ENCODE results near the gene LARP4.
"Not testable (repeated sequence)": the region's sequence is repeated elsewhere in the genome, so short reads cannot be mapped to it uniquely, and the experiment has no call there.

Gene LARP4

DNA sequence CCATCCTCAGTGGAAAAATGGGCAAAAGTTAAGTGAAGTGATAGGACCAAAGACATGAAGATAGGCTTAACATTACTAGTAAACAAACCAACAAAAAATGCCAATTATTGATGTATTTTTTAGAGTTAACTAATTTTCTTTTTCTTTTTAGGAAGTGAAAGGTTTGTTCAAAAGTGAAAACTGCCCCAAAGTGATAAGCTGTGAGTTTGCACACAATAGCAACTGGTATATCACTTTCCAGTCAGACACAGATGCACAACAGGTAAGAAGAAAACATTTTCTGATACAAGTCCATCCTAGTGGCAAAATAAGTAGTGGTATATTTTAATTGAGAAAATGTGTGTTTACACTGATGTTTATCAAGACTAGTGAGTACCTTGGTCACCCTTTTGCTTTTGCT, 39.6 kb downstream of the LARP4 start:
- Histone ChIP-seq H3K9me3 (ENCODE audit: control insufficient read depth in 2 of 2, low read length in 2 of 2) (no peaks in the 10 kb centered on the region), H3K4me3 (ENCODE audit: low read length in 2 of 2) (no peak overlapping the region), H3K27me3 (ENCODE audit: control insufficient read depth in 1 of 2, insufficient read depth in 2 of 2, low read length in 2 of 2) (no peaks in the 10 kb centered on the region), H3K9ac (ENCODE audit: low read length in 2 of 2) (no peak overlapping the region), H3K27ac (ENCODE audit: low read length) (no peak overlapping the region), H3K4me1 (ENCODE audit: control insufficient read depth, insufficient read depth, low read length) (no peaks in the 10 kb centered on the region), H3K36me3 (ENCODE audit: control insufficient read depth in 2 of 2, insufficient read depth in 2 of 2, low read length in 2 of 2) (peaks cover 21 to 47% of the 10 kb centered on the region in 2 donors)

DNA sequence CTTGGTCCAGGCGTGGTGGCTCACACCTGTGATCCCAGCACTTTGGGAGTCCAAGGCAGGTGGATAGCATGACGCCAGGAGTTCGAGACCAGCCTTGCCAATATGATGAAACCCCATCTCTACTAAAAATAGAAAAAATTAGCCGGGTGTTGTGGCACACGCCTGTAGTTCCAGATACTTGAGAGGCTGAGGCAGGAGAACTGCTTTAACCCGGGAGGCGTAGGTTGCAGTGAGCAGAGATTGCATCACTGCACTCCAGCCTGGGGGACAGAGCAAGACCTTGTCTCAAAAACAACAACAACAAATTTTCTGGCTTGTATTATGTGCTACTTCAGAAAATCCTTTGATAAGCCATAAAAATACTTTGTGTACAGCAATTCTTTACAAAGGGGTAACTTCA, 41.1 kb downstream of the LARP4 start:
- H3K4me1 ChIP-seq (ENCODE audit: control insufficient read depth, insufficient read depth, low read length) = no peaks in the 10 kb centered on the region
- H3K27me3 ChIP-seq (ENCODE audit: control insufficient read depth in 1 of 2, insufficient read depth in 2 of 2, low read length in 2 of 2) = no peaks in the 10 kb centered on the region
- no peaks in the 10 kb centered on the region for H3K9me3 ChIP-seq (ENCODE audit: control insufficient read depth in 2 of 2, low read length in 2 of 2)
- no peak overlapping the region for H3K4me3 ChIP-seq (ENCODE audit: low read length in 2 of 2)
- no peak overlapping the region for H3K9ac ChIP-seq (ENCODE audit: low read length in 2 of 2)
- H3K36me3 ChIP-seq (ENCODE audit: control insufficient read depth in 2 of 2, insufficient read depth in 2 of 2, low read length in 2 of 2) = peaks cover 16 to 48% of the 10 kb centered on the region in 2 donors
- no peak overlapping the region for H3K27ac ChIP-seq (ENCODE audit: low read length)

DNA sequence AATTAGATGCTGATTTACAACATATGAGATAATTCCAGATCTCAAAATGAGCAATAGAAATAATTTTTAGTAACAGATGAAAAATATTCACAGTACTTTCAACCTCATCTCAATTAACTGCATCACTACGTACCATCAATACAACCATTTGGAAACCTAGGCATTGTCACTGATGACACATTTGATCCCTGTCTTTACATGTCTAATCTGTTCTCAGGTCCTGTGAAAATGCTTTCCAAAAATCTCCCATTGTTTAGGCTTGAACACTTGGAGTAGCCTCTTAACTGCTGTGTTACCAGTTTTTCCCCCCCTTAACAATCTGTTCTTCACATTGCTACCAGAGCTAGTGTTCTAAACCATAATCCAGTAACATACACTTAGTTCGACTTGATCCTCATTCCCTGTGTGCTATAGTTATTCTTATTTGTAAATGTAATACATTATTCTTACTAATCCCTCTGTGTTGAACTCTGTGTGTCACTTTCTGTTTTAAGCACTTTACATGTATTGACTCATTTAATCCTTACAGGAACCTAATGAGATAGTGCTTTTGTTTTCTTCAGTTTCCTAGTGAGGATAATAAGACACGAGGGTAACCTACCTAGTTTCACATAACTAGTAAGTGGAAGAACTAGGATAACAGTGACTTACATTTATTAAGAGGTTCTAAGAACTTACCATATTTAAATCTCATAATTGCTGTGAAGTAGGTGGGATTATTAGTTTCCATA, 41.7 kb downstream of the LARP4 start:
- H3K9me3 ChIP-seq (ENCODE audit: control insufficient read depth in 2 of 2, low read length in 2 of 2) = no peaks in the 10 kb centered on the region
- H3K27me3 ChIP-seq (ENCODE audit: control insufficient read depth in 1 of 2, insufficient read depth in 2 of 2, low read length in 2 of 2) = no peaks in the 10 kb centered on the region
- H3K27ac ChIP-seq (ENCODE audit: low read length) = no peak overlapping the region
- peaks cover 16 to 50% of the 10 kb centered on the region in 2 donors for H3K36me3 ChIP-seq (ENCODE audit: control insufficient read depth in 2 of 2, insufficient read depth in 2 of 2, low read length in 2 of 2)
- H3K9ac ChIP-seq (ENCODE audit: low read length in 2 of 2) = no peak overlapping the region
- no peak overlapping the region for H3K4me3 ChIP-seq (ENCODE audit: low read length in 2 of 2)
- no peaks in the 10 kb centered on the region for H3K4me1 ChIP-seq (ENCODE audit: control insufficient read depth, insufficient read depth, low read length)

DNA sequence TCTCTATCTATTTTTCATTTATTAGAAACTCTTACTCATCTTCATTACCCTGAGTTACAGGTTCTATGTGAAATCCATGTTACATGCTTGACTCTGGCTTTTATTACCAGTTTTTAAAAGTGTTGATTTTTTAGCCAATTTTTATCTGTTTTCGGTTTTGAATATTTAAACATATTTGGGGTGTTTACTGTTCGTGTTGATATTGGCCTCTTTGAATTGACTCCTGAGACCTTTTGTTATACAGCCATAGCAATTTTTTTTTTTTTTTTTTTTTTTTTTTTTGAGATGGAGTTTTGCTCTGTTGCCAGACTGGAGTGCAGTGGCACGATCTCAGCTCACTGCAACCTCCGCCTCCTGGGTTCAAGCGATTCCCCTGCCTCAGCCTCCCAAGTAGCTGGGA, 49.0 kb downstream of the LARP4 start:
- not testable (repeated sequence) for H3K9me3 ChIP-seq (ENCODE audit: control insufficient read depth in 2 of 2, low read length in 2 of 2); H3K9ac ChIP-seq (ENCODE audit: low read length in 2 of 2); H3K4me1 ChIP-seq (ENCODE audit: control insufficient read depth, insufficient read depth, low read length); H3K4me3 ChIP-seq (ENCODE audit: low read length in 2 of 2); H3K27ac ChIP-seq (ENCODE audit: low read length); H3K27me3 ChIP-seq (ENCODE audit: control insufficient read depth in 1 of 2, insufficient read depth in 2 of 2, low read length in 2 of 2)
- peaks cover 16 to 17% of the 10 kb centered on the region in 2 donors for H3K36me3 ChIP-seq (ENCODE audit: control insufficient read depth in 2 of 2, insufficient read depth in 2 of 2, low read length in 2 of 2)

DNA sequence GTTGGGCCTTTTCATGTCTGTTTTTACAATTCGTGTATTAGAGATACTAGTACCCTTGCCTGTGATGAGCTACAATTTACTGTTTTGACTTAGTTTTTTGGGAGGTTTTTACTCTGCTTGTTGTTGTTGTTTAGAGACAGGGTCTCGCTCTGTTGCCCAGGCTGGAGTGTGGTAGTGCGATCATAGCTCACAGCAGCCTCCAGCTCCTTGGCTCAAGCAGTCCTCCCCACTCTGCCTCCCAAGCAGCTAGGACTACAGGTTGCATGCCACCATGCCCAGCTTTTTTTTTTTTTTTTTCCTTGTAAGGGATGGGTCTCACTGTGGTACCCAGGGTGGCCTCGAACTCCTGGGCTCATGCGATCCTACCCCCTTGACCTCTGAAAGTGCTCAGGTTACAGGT, 52.1 kb downstream of the LARP4 start:
- Histone ChIP-seq H3K27ac (ENCODE audit: low read length) (no peak overlapping the region), H3K36me3 (ENCODE audit: control insufficient read depth in 2 of 2, insufficient read depth in 2 of 2, low read length in 2 of 2) (peaks cover 13 to 19% of the 10 kb centered on the region in 2 donors), H3K4me3 (ENCODE audit: low read length in 2 of 2) (no peak overlapping the region), H3K27me3 (ENCODE audit: control insufficient read depth in 1 of 2, insufficient read depth in 2 of 2, low read length in 2 of 2) (no peaks in the 10 kb centered on the region), H3K9ac (ENCODE audit: low read length in 2 of 2) (no peak overlapping the region), H3K4me1 (ENCODE audit: control insufficient read depth, insufficient read depth, low read length) (no peaks in the 10 kb centered on the region), H3K9me3 (ENCODE audit: control insufficient read depth in 2 of 2, low read length in 2 of 2) (no peaks in the 10 kb centered on the region)

DNA sequence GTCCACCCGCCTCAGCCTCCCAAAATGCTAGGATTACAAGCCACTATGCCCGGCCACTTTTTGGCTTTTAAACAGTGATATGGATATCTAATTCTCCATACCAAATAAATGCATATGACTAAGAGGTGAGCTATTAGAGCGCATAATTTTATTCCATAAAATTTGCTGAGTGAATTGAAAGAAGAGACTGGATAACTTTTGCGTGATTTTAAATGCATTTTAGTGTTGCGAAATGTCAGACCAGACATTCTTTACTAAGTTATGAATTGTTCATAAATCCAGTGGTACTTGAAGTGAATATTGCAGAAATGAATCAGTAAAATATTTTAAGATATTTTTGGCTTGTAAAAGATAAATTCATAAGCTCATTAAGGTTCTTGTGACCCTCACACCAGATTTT, 53.2 kb downstream of the LARP4 start:
- no peaks in the 10 kb centered on the region for H3K9me3 ChIP-seq (ENCODE audit: control insufficient read depth in 2 of 2, low read length in 2 of 2)
- H3K4me3 ChIP-seq (ENCODE audit: low read length in 2 of 2) = no peak overlapping the region
- H3K36me3 ChIP-seq (ENCODE audit: control insufficient read depth in 2 of 2, insufficient read depth in 2 of 2, low read length in 2 of 2) = peaks cover 13 to 19% of the 10 kb centered on the region in 2 donors
- no peak overlapping the region for H3K9ac ChIP-seq (ENCODE audit: low read length in 2 of 2)
- no peak overlapping the region for H3K27ac ChIP-seq (ENCODE audit: low read length)
- H3K27me3 ChIP-seq (ENCODE audit: control insufficient read depth in 1 of 2, insufficient read depth in 2 of 2, low read length in 2 of 2) = no peaks in the 10 kb centered on the region
- no peaks in the 10 kb centered on the region for H3K4me1 ChIP-seq (ENCODE audit: control insufficient read depth, insufficient read depth, low read length)

DNA sequence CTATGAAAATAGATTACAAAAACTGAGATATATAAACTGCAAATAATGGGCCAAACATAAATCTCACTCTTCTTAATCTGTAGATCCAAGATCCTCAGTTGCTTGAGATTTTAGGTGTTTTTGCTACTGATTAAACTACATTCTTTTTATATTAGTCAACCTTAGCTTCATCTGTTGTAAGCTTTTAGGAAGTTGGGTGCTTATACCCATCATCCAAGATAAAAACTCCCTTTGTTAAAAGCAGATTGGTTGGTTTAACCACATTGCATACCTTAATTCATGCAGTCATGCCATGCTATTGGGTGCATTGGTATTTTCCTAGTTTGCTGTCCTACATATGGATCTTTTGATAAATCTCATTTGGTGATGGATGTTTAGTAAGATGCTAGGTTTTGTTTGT, 57.9 kb downstream of the LARP4 start:
- no peak overlapping the region for H3K9ac ChIP-seq (ENCODE audit: low read length in 2 of 2)
- H3K9me3 ChIP-seq (ENCODE audit: control insufficient read depth in 2 of 2, low read length in 2 of 2) = no peaks in the 10 kb centered on the region
- H3K27me3 ChIP-seq (ENCODE audit: control insufficient read depth in 1 of 2, insufficient read depth in 2 of 2, low read length in 2 of 2) = no peaks in the 10 kb centered on the region
- H3K4me1 ChIP-seq (ENCODE audit: control insufficient read depth, insufficient read depth, low read length) = no peaks in the 10 kb centered on the region
- H3K27ac ChIP-seq (ENCODE audit: low read length) = no peak overlapping the region
- H3K36me3 ChIP-seq (ENCODE audit: control insufficient read depth in 2 of 2, insufficient read depth in 2 of 2, low read length in 2 of 2) = peaks cover 17 to 24% of the 10 kb centered on the region in 2 donors
- H3K4me3 ChIP-seq (ENCODE audit: low read length in 2 of 2) = no peak overlapping the region

DNA sequence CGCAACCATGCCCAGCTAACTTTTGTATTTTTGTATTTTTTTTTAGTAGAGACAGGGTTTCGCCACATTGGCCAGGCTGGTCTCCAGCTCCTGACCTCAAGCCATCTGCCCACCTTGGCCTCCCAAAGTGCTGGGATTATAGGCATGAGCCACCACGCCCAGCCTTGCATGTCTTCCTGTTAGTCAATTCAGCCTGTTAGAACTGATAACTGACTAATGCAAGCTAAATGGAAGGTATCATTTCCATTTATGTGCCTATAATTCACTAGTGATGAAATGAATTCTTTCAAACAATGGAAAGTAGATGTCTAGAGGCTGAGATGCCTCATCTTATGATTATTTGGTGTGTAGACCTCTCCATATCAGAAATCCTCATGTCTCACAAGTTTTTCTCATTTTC, 66.8 kb downstream of the LARP4 start:
- H3K36me3 ChIP-seq (ENCODE audit: control insufficient read depth in 2 of 2, insufficient read depth in 2 of 2, low read length in 2 of 2) = peaks cover 14 to 48% of the 10 kb centered on the region in 2 donors
- no peaks in the 10 kb centered on the region for H3K27me3 ChIP-seq (ENCODE audit: control insufficient read depth in 1 of 2, insufficient read depth in 2 of 2, low read length in 2 of 2)
- H3K9me3 ChIP-seq (ENCODE audit: control insufficient read depth in 2 of 2, low read length in 2 of 2) = no peaks in the 10 kb centered on the region
- no peak overlapping the region for H3K9ac ChIP-seq (ENCODE audit: low read length in 2 of 2)
- no peak overlapping the region for H3K27ac ChIP-seq (ENCODE audit: low read length)
- no peaks in the 10 kb centered on the region for H3K4me1 ChIP-seq (ENCODE audit: control insufficient read depth, insufficient read depth, low read length)
- H3K4me3 ChIP-seq (ENCODE audit: low read length in 2 of 2) = no peak overlapping the region

DNA sequence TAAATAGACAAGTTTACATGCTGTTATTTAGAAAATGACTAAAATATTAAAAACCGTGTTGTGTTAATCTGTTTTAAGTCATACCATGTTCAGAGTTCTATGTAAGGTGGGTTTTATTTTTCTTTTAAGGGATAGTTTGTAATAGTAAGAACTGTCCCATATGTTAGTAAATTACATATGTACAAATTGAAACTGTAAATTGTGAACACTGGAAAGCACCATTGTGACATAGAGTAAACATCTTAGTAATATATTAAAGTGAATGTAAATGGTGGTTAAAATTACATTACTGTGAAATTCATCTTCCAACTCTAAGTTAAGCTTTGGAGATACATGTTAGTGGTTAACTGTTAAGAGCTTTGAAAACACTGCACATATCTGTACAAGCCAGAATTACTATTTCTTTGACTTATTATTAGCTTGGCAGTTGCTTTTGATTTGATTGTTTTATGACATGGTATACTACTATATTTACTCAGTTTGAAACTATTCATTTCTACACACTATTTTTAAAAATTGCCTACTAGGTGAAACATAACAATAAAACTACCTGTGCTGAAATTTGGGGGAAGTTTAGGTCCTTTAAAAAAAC, 76.7 kb downstream of the LARP4 start:
- no peak overlapping the region for H3K4me3 ChIP-seq (ENCODE audit: low read length in 2 of 2)
- H3K27me3 ChIP-seq (ENCODE audit: control insufficient read depth in 1 of 2, insufficient read depth in 2 of 2, low read length in 2 of 2) = no peaks in the 10 kb centered on the region
- no peaks in the 10 kb centered on the region for H3K9me3 ChIP-seq (ENCODE audit: control insufficient read depth in 2 of 2, low read length in 2 of 2)
- no peak overlapping the region for H3K9ac ChIP-seq (ENCODE audit: low read length in 2 of 2)
- H3K4me1 ChIP-seq (ENCODE audit: control insufficient read depth, insufficient read depth, low read length) = no peaks in the 10 kb centered on the region
- peaks cover 9 to 33% of the 10 kb centered on the region in 2 donors for H3K36me3 ChIP-seq (ENCODE audit: control insufficient read depth in 2 of 2, insufficient read depth in 2 of 2, low read length in 2 of 2)
- H3K27ac ChIP-seq (ENCODE audit: low read length) = no peak overlapping the region

DNA sequence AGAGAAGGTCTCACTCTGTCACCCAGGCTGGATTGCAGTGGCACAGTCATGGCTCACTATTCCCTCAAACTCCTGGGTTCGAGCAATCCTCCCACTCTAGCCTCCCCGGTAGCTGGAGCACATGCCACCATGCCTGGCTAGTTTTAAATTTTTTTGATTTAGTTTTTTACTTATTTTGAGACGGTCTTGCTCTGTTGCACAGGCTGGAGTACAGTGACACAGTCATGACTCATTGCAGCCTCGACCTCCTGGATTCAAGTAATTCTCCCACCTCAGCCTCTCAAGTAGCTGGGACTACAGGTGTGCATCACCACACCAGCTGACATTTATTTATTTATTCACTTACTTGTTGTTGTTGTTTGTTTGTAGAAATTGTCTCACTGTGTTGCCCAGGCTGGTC, 81.9 kb downstream of the LARP4 start:
- H3K4me3 ChIP-seq (ENCODE audit: low read length in 2 of 2) = no peak overlapping the region
- H3K27ac ChIP-seq (ENCODE audit: low read length) = no peak overlapping the region
- H3K4me1 ChIP-seq (ENCODE audit: control insufficient read depth, insufficient read depth, low read length) = no peaks in the 10 kb centered on the region
- no peak overlapping the region for H3K9ac ChIP-seq (ENCODE audit: low read length in 2 of 2)
- H3K36me3 ChIP-seq (ENCODE audit: control insufficient read depth in 2 of 2, insufficient read depth in 2 of 2, low read length in 2 of 2) = no peaks in the 10 kb centered on the region
- H3K27me3 ChIP-seq (ENCODE audit: control insufficient read depth in 1 of 2, insufficient read depth in 2 of 2, low read length in 2 of 2) = no peaks in the 10 kb centered on the region
- H3K9me3 ChIP-seq (ENCODE audit: control insufficient read depth in 2 of 2, low read length in 2 of 2) = no peaks in the 10 kb centered on the region

DNA sequence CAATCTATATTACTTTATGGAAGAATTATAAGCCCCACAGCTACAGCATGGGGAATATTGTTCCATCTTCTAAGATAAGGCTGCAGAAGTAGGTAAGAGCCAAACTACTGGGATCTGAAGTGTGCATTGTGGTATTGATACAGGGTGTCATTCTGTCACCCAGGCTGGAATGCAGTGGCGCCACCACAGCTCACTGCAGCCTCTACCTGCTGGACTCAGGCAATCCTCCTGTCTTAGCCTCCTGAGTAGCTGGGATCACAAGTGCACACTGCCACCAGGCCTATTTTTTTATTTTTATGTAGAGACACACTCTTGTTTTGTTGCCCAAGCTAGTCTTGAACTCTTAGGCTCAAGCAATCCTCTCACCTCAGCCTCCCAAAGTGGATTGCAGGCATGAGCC, 82.8 kb downstream of the LARP4 start:
- no peak overlapping the region for H3K4me3 ChIP-seq (ENCODE audit: low read length in 2 of 2)
- no peaks in the 10 kb centered on the region for H3K4me1 ChIP-seq (ENCODE audit: control insufficient read depth, insufficient read depth, low read length)
- no peaks in the 10 kb centered on the region for H3K36me3 ChIP-seq (ENCODE audit: control insufficient read depth in 2 of 2, insufficient read depth in 2 of 2, low read length in 2 of 2)
- H3K9ac ChIP-seq (ENCODE audit: low read length in 2 of 2) = no peak overlapping the region
- H3K27me3 ChIP-seq (ENCODE audit: control insufficient read depth in 1 of 2, insufficient read depth in 2 of 2, low read length in 2 of 2) = no peaks in the 10 kb centered on the region
- H3K9me3 ChIP-seq (ENCODE audit: control insufficient read depth in 2 of 2, low read length in 2 of 2) = no peaks in the 10 kb centered on the region
- no peak overlapping the region for H3K27ac ChIP-seq (ENCODE audit: low read length)

Measured in stomach smooth muscle (tissue), 2 donors.